ENCODE measurements around the gene ASB5.
"Not testable (repeated sequence)": the region's sequence is repeated elsewhere in the genome, so short reads cannot be mapped to it uniquely, and the experiment has no call there.

Gene ASB5

GRCh38 chr4:176279560-176279959, 10.5 kb upstream of the ASB5 start:
- DNase-seq = not testable (repeated sequence)

GRCh38 chr4:176277162-176277904, 8.3 kb upstream of the ASB5 start:
- DNase-seq = peak in 27 of 58 donors; percentile 1 to 46 (median 9)

- DNase-seq = no peak
Measured at GRCh38 chr4:176276710-176277109, 7.7 kb upstream of the ASB5 start.

- no peak for DNase-seq
Measured at GRCh38 chr4:176274441-176274840, 5.4 kb upstream of the ASB5 start.

GRCh38 chr4:176273736-176274135, 4.7 kb upstream of the ASB5 start:
- no peak for DNase-seq

- DNase-seq = no peak
Measured at GRCh38 chr4:176272799-176273198, 3.8 kb upstream of the ASB5 start.

GRCh38 chr4:176271749-176272148, 2.7 kb upstream of the ASB5 start:
- DNase-seq = no peak

- DNase-seq = no peak
Measured at GRCh38 chr4:176270669-176271068, 1.6 kb upstream of the ASB5 start.

GRCh38 chr4:176266026-176266425, 3.0 kb downstream of the ASB5 start:
- DNase-seq = no peak

- DNase-seq = no peak
Measured at GRCh38 chr4:176262243-176262642, 6.8 kb downstream of the ASB5 start.

GRCh38 chr4:176261481-176261880, 7.5 kb downstream of the ASB5 start:
- peak in 2 of 58 donors; percentile 13 to 39 for DNase-seq

GRCh38 chr4:176261018-176261417, 8.0 kb downstream of the ASB5 start:
- DNase-seq = no peak

GRCh38 chr4:176259330-176260090, 9.5 kb downstream of the ASB5 start:
- no peak for DNase-seq

- no peak for DNase-seq
Measured at GRCh38 chr4:176258135-176258534, 10.9 kb downstream of the ASB5 start.

GRCh38 chr4:176256921-176257320, 12.1 kb downstream of the ASB5 start:
- DNase-seq = no peak

GRCh38 chr4:176242764-176243347, 26.2 kb downstream of the ASB5 start:
- no peak for DNase-seq

- no peak for DNase-seq
Measured at GRCh38 chr4:176241703-176242102, 27.3 kb downstream of the ASB5 start.

- DNase-seq = no peak
Measured at GRCh38 chr4:176238826-176239225, 30.2 kb downstream of the ASB5 start.

- no peak for DNase-seq
Measured at GRCh38 chr4:176238157-176238610, 30.8 kb downstream of the ASB5 start.

GRCh38 chr4:176236946-176237345, 32.1 kb downstream of the ASB5 start:
- DNase-seq = no peak

- DNase-seq = peak in 1 of 58 donors; percentile 27
Measured at GRCh38 chr4:176230836-176231235, 38.2 kb downstream of the ASB5 start.

- no peak for DNase-seq
Measured at GRCh38 chr4:176229645-176230044, 39.4 kb downstream of the ASB5 start.

Data from anterior cingulate cortex (tissue), 58 donors.